ENCODE results near the gene TCP11L2. TPM values are rescaled to one million over a fixed set of nuclear protein-coding genes. Genes with fewer than 3 reads are reported as not detected.

The TCP11L2 gene
- total RNA-seq, 1 experiment from 2014 or later: 7.7 TPM

GRCh38 chr12:106255952-106256351, 46.6 kb upstream of the TCP11L2 start:
- H3K27me3 ChIP-seq (replicated peaks; ENCODE audit: control insufficient read depth, insufficient read depth, low read length): no peaks in the 10 kb centered on the region
- TF ChIP-seq, protein P1, sequence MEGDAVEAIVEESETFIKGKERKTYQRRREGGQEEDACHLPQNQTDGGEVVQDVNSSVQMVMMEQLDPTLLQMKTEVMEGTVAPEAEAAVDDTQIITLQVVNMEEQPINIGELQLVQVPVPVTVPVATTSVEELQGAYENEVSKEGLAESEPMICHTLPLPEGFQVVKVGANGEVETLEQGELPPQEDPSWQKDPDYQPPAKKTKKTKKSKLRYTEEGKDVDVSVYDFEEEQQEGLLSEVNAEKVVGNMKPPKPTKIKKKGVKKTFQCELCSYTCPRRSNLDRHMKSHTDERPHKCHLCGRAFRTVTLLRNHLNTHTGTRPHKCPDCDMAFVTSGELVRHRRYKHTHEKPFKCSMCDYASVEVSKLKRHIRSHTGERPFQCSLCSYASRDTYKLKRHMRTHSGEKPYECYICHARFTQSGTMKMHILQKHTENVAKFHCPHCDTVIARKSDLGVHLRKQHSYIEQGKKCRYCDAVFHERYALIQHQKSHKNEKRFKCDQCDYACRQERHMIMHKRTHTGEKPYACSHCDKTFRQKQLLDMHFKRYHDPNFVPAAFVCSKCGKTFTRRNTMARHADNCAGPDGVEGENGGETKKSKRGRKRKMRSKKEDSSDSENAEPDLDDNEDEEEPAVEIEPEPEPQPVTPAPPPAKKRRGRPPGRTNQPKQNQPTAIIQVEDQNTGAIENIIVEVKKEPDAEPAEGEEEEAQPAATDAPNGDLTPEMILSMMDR (IDR thresholded peaks at IDR 0.05; ENCODE audit: insufficient read depth in 1 of 2, low read depth in 1 of 2, low read length in 1 of 2, severe bottlenecking in 1 of 2, unreplicated experiment in 1 of 2): no peak
- Mint-ChIP-seq H3K4me3 (ENCODE audit: unreplicated experiment) (no peak overlapping the region), H3K27me3 (ENCODE audit: insufficient read depth, unreplicated experiment) (no peaks in the 10 kb centered on the region), H3K9me3 (ENCODE audit: unreplicated experiment) (no peaks in the 10 kb centered on the region), H3K4me1 (ENCODE audit: low read depth, unreplicated experiment) (no peaks in the 10 kb centered on the region), H3K36me3 (ENCODE audit: insufficient read depth, unreplicated experiment) (no peaks in the 10 kb centered on the region), H3K27ac (ENCODE audit: unreplicated experiment) (no peak overlapping the region)
- H3K36me3 ChIP-seq (ENCODE audit: control insufficient read depth, insufficient read depth, low read length): no peaks in the 10 kb centered on the region
- H3K4me1 ChIP-seq: peaks cover 11% of the 10 kb centered on the region; the same call in 1 of the 2 replicates
- DNase-seq: no peak
- no peak overlapping the region for H3K4me3 ChIP-seq (ENCODE audit: low read depth, low read length)
- intact Hi-C loops (cut with micrococcal nuclease; ENCODE audit: unreplicated experiment): no loop called here
- ChIA-PET CTCF (interaction anchor here (0.9 kb wide), 1 partner anchor 26 kb away, joined by 3 read pairs; no protein-coding TSS in a partner anchor), POLR2A (no interaction called here)
- no peaks in the 10 kb centered on the region for H3K9me3 ChIP-seq
- BruUV-seq (replicated peaks): no TSS peak

- Histone ChIP-seq H3K4me3 (ENCODE audit: low read depth, low read length) (no peak overlapping the region), H3K36me3 (ENCODE audit: control insufficient read depth, insufficient read depth, low read length) (no peaks in the 10 kb centered on the region), H3K27me3 (replicated peaks; ENCODE audit: control insufficient read depth, insufficient read depth, low read length) (no peaks in the 10 kb centered on the region), H3K9me3 (no peaks in the 10 kb centered on the region), H3K4me1 (peaks cover 7% of the 10 kb centered on the region; the same call in 1 of the 2 replicates)
- BruUV-seq (replicated peaks): no TSS peak
- no peak overlapping the region for H3K4me3 Mint-ChIP-seq (ENCODE audit: unreplicated experiment)
- no peaks in the 10 kb centered on the region for H3K4me1 Mint-ChIP-seq (ENCODE audit: low read depth, unreplicated experiment)
- H3K9me3 Mint-ChIP-seq (ENCODE audit: unreplicated experiment): no peaks in the 10 kb centered on the region
- no peaks in the 10 kb centered on the region for H3K36me3 Mint-ChIP-seq (ENCODE audit: insufficient read depth, unreplicated experiment)
- H3K27me3 Mint-ChIP-seq (ENCODE audit: insufficient read depth, unreplicated experiment): no peaks in the 10 kb centered on the region
- intact Hi-C loops (cut with micrococcal nuclease; ENCODE audit: unreplicated experiment): no loop called here
- TF ChIP-seq, protein P1 (IDR thresholded peaks at IDR 0.05; ENCODE audit: insufficient read depth in 1 of 2, low read depth in 1 of 2, low read length in 1 of 2, severe bottlenecking in 1 of 2, unreplicated experiment in 1 of 2): no peak
- ChIA-PET POLR2A (no interaction called here), CTCF (no interaction called here)
- no peak for DNase-seq
- H3K27ac Mint-ChIP-seq (ENCODE audit: unreplicated experiment): no peak overlapping the region
These were observed 46.0 kb upstream of the TCP11L2 start for GRCh38 chr12:106256524-106256923.

DNA sequence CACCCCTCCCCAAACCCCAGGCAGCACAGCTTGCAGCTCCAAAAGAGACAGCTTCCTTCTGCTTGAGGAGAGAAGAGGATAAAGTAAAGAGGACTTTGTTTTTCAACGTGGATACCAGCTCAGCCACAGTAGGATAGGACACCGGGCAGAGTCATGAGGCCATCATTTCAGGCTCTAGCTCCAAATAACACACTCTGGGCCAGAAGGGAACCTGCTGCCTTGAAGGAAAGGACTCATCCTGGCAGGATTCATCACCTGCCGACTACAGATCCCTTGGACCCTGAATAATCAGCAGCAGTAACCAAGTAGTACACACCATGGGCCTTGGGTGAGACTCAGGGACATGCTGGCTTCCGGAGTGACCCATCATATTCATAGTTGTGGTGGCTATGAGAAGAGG, 44.3 kb upstream of the TCP11L2 start:
- CTCF ChIA-PET: no interaction called here
- intact Hi-C loops (cut with micrococcal nuclease; ENCODE audit: unreplicated experiment): no loop called here
- no peaks in the 10 kb centered on the region for H3K4me1 Mint-ChIP-seq (ENCODE audit: low read depth, unreplicated experiment)
- no peaks in the 10 kb centered on the region for H3K4me1 ChIP-seq
- DNase-seq: no peak
- no peak overlapping the region for H3K4me3 Mint-ChIP-seq (ENCODE audit: unreplicated experiment)
- POLR2A ChIA-PET: no interaction called here
- H3K27me3 ChIP-seq (replicated peaks; ENCODE audit: control insufficient read depth, insufficient read depth, low read length): no peaks in the 10 kb centered on the region
- H3K36me3 ChIP-seq (ENCODE audit: control insufficient read depth, insufficient read depth, low read length): no peaks in the 10 kb centered on the region
- no peaks in the 10 kb centered on the region for H3K27me3 Mint-ChIP-seq (ENCODE audit: insufficient read depth, unreplicated experiment)
- no peaks in the 10 kb centered on the region for H3K36me3 Mint-ChIP-seq (ENCODE audit: insufficient read depth, unreplicated experiment)
- H3K9me3 ChIP-seq: no peaks in the 10 kb centered on the region
- no peak overlapping the region for H3K27ac Mint-ChIP-seq (ENCODE audit: unreplicated experiment)
- BruUV-seq (replicated peaks): no TSS peak
- TF ChIP-seq, protein P1 (IDR thresholded peaks at IDR 0.05; ENCODE audit: insufficient read depth in 1 of 2, low read depth in 1 of 2, low read length in 1 of 2, severe bottlenecking in 1 of 2, unreplicated experiment in 1 of 2): no peak
- no peaks in the 10 kb centered on the region for H3K9me3 Mint-ChIP-seq (ENCODE audit: unreplicated experiment)
- H3K4me3 ChIP-seq (ENCODE audit: low read depth, low read length): no peak overlapping the region

Data from Caco-2 (cell line).